PC-3 (cell line): ENCODE data around the gene OTOR.

ENCODE experiments used
- EZH2 ChIP-seq: fragments of 300-600 bp; sonication (generic); IDR thresholded peaks from one replicate; pipeline ENCODE4 v1.6.1; 2017; ENCODE audit warnings: antibody characterized with exemption, mild to moderate bottlenecking, low read length; ENCODE audit not compliant: unreplicated experiment
- EZH2phosphoT487 ChIP-seq: fragments of 300-600 bp; sonication (generic); IDR thresholded peaks from 2 replicates; pipeline ENCODE4 v1.6.1; 2018; ENCODE audit warnings: mild to moderate bottlenecking, antibody characterized with exemption, low read length, borderline replicate concordance
- TF ChIP-seq, protein P1 (sequence below): fragments of 300-600 bp; sonication (generic); conservative IDR thresholded peaks from 2 replicates; pipeline ENCODE4 v1.5.1; 2017; ENCODE audit warnings: antibody characterized with exemption, low read depth, mild to moderate bottlenecking, low read length

DNA sequence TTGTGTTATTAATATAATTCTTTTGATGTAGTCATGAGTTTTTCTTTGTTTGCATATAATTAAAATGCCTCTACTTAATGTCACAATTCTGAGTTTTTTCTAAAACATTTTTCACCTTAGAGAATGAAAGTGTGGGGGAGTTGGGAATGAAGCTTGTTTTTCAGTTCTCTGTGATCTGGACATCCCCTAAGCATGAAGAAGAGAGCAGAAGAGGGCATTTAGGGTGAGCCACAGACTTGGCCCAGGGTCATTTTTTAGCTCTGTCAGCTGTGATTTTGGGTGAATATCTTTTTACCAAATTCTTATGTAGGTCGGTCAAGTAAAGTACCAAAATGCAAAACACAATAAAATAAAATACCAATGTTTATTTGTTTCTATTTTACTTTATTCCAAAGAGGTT, 3.9 kb downstream of the OTOR start:
- TF ChIP-seq EZH2, result no peak
- TF ChIP-seq, protein P1, sequence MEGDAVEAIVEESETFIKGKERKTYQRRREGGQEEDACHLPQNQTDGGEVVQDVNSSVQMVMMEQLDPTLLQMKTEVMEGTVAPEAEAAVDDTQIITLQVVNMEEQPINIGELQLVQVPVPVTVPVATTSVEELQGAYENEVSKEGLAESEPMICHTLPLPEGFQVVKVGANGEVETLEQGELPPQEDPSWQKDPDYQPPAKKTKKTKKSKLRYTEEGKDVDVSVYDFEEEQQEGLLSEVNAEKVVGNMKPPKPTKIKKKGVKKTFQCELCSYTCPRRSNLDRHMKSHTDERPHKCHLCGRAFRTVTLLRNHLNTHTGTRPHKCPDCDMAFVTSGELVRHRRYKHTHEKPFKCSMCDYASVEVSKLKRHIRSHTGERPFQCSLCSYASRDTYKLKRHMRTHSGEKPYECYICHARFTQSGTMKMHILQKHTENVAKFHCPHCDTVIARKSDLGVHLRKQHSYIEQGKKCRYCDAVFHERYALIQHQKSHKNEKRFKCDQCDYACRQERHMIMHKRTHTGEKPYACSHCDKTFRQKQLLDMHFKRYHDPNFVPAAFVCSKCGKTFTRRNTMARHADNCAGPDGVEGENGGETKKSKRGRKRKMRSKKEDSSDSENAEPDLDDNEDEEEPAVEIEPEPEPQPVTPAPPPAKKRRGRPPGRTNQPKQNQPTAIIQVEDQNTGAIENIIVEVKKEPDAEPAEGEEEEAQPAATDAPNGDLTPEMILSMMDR, result no peak
- no peak for TF ChIP-seq EZH2phosphoT487
